ENCODE data around the gene PCDHB1.
"Not testable (repeated sequence)": the region's sequence is repeated elsewhere in the genome, so short reads cannot be mapped to it uniquely, and the experiment has no call there.

DNA sequence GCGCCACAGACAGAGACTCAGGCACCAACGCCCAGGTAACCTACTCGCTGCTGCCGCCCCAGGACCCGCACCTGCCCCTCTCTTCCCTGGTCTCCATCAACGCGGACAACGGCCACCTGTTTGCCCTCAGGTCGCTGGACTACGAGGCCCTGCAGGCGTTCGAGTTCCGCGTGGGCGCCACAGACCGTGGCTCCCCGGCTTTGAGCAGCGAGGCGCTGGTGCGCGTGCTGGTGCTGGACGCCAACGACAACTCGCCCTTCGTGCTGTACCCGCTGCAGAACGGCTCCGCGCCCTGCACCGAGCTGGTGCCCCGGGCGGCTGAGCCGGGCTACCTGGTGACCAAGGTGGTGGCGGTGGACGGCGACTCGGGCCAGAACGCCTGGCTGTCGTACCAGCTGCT, 50.9 kb downstream of the PCDHB1 start:
- not testable (repeated sequence) for TF ChIP-seq EZH2phosphoT487 (IDR thresholded peaks at IDR 0.05; ENCODE audit: insufficient read depth, low read depth); EZH2 (IDR thresholded peaks at IDR 0.05; ENCODE audit: insufficient read depth, poor library complexity, severe bottlenecking)

Data from GM23248 (cell line).